ENCODE data around the gene DNMT3A. TPM values are rescaled to one million over a fixed set of nuclear protein-coding genes. Genes with fewer than 3 reads are reported as not detected.

DNMT3A gene
- total and polyA plus RNA-seq, 8 donors, result 3.4 to 47.4 (median 15.8) TPM

- peak overlapping the region in 2 of 5 donors; percentile 87 to 90 for H3K27ac ChIP-seq
Observed at GRCh38 chr2:25250331-25251070, 91.2 kb downstream of the DNMT3A start.

GRCh38 chr2:25249785-25250184, 91.9 kb downstream of the DNMT3A start:
- peaks cover 33 to 40% (median 37%) of the 10 kb centered on the region in 4 donors for H3K36me3 ChIP-seq
- 95 to 98% (median 96%) methylated on average over 4 of the region's 4 CpGs for WGBS, 5 donors
- H3K9me3 ChIP-seq, result no peaks in the 10 kb centered on the region
- intact Hi-C loops (cut with DNase I; ENCODE audit: low total_unique reads), result no loop called here
- H3K27me3 ChIP-seq, result no peaks in the 10 kb centered on the region
- H3K27ac ChIP-seq, result no peak overlapping the region
- no peak for DNase-seq
- H3K4me1 ChIP-seq, result peaks cover 15 to 37% (median 30%) of the 10 kb centered on the region in 4 donors
- no peak for TF ChIP-seq EP300 (IDR thresholded peaks at IDR 0.05)
- no peak for TF ChIP-seq POLR2AphosphoS5 (IDR thresholded peaks at IDR 0.05)
- TF ChIP-seq, protein P1, sequence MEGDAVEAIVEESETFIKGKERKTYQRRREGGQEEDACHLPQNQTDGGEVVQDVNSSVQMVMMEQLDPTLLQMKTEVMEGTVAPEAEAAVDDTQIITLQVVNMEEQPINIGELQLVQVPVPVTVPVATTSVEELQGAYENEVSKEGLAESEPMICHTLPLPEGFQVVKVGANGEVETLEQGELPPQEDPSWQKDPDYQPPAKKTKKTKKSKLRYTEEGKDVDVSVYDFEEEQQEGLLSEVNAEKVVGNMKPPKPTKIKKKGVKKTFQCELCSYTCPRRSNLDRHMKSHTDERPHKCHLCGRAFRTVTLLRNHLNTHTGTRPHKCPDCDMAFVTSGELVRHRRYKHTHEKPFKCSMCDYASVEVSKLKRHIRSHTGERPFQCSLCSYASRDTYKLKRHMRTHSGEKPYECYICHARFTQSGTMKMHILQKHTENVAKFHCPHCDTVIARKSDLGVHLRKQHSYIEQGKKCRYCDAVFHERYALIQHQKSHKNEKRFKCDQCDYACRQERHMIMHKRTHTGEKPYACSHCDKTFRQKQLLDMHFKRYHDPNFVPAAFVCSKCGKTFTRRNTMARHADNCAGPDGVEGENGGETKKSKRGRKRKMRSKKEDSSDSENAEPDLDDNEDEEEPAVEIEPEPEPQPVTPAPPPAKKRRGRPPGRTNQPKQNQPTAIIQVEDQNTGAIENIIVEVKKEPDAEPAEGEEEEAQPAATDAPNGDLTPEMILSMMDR (IDR thresholded peaks at IDR 0.05), result no peak
- TF ChIP-seq POLR2A (IDR thresholded peaks at IDR 0.05), result no peak
- H3K4me3 ChIP-seq, result no peak overlapping the region

More at GRCh38 chr2:25250331-25251070, 91.2 kb downstream of the DNMT3A start:
- DNase-seq, result peak in 1 of 2 donors; percentile 63
- Histone ChIP-seq H3K4me3 (peak overlapping the region in 2 of 4 donors; percentile 62 to 71), H3K9me3 (no peaks in the 10 kb centered on the region), H3K36me3 (peaks cover 26 to 40% (median 31%) of the 10 kb centered on the region in 4 donors), H3K4me1 (peaks cover 15 to 37% (median 30%) of the 10 kb centered on the region in 4 donors), H3K27me3 (no peaks in the 10 kb centered on the region)
- 66 to 80% (median 73%) methylated on average over 24 to 28 of the region's 28 CpGs for WGBS, 5 donors
- intact Hi-C loops (cut with DNase I; ENCODE audit: low total_unique reads), result no loop called here
- no peak for TF ChIP-seq POLR2A (IDR thresholded peaks at IDR 0.05)
- TF ChIP-seq EP300 (IDR thresholded peaks at IDR 0.05), result no peak
- no peak for TF ChIP-seq POLR2AphosphoS5 (IDR thresholded peaks at IDR 0.05)
- TF ChIP-seq, protein P1 (IDR thresholded peaks at IDR 0.05), result no peak

DNA sequence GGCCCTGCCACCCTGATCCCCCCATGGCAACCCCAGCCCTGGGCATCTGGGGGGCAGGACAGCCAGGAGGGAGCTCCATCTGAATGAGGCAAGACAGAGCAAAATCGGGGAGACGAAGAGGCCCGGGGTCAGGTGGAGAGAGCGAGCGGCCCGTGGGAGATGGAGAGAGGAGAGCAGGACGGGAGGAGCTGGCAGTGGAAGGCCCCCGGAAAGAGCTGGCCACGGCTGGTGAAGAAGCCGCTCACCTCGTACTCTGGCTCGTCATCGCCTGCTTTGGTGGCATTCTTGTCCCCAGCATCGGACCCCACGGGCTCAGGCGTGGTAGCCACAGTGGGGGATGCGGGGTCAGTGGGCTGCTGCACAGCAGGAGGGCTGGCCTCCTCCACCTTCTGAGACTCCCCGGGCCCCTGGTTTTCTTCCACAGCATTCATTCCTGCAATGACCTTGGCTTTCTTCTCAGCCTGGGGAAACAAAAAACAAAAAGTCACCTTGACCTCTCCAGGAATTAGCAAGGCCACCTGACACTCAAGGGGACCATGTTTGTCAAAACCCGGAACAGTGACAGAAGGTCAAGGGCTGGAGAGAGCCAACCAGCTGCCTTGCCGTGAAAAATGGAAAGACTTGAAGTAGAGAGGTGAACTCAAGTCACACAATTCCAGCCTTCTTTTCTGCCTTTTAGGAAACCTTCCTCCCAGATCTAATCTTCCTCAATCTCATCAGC, 93.8 kb downstream of the DNMT3A start:
- no peaks in the 10 kb centered on the region for H3K9me3 ChIP-seq
- H3K27ac ChIP-seq, result peak overlapping the region in 1 of 5 donors; percentile 19
- H3K4me3 ChIP-seq, result no peak overlapping the region
- intact Hi-C loops (cut with DNase I; ENCODE audit: low total_unique reads), result no loop called here
- H3K36me3 ChIP-seq, result peaks cover 49 to 56% (median 54%) of the 10 kb centered on the region in 4 donors
- H3K27me3 ChIP-seq, result no peaks in the 10 kb centered on the region
- no peak for DNase-seq
- peaks cover 13 to 30% (median 26%) of the 10 kb centered on the region in 4 donors for H3K4me1 ChIP-seq
- WGBS, 5 donors, result 87 to 93% (median 90%) methylated on average over 18 to 20 of the region's 20 CpGs
- TF ChIP-seq POLR2A (IDR thresholded peaks at IDR 0.05) (no peak), POLR2AphosphoS5 (IDR thresholded peaks at IDR 0.05) (no peak), EP300 (IDR thresholded peaks at IDR 0.05) (no peak)
- TF ChIP-seq, protein P1 (IDR thresholded peaks at IDR 0.05), result no peak

DNA sequence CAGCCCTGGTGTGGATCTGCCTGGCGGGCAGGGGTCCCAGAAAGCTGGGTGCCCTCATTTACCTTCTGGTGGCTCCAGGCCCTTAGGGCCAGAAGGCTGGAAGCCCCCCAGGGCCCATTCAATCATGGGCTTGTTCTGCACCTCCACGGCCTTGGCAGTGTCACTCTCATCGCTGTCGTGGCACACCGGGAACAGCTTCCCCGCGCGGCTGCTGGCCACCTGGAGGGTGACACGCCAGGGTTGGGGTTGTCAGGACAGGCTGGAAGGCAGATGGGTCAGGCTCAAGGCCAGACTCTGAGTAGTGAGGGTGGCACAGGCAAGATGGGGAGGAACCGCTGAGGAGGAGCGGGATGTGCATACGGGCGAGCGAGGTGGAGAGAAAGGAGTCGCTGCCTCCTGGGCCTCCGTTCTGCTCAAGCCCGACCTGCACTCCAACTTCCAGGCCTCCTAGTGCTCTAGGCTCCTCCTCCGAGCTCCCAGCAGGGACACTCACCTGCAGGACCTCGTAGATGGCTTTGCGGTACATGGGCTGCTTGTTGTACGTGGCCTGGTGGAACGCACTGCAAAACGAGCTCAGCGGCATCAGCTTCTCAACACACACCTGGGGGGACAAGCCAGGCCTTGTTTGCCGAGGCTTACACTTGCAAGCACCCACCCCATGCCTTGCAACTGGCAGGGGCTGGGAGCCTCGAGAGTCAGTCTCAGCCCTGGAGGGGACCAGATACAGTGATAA, 95.0 kb downstream of the DNMT3A start:
- Histone ChIP-seq H3K27ac (no peak overlapping the region), H3K9me3 (no peaks in the 10 kb centered on the region), H3K4me1 (peaks cover 7 to 18% (median 15%) of the 10 kb centered on the region in 4 donors), H3K36me3 (peaks cover 51 to 68% (median 66%) of the 10 kb centered on the region in 4 donors), H3K27me3 (no peaks in the 10 kb centered on the region), H3K4me3 (no peak overlapping the region)
- no peak for DNase-seq
- TF ChIP-seq POLR2A (IDR thresholded peaks at IDR 0.05) (no peak), POLR2AphosphoS5 (IDR thresholded peaks at IDR 0.05) (no peak), EP300 (IDR thresholded peaks at IDR 0.05) (no peak)
- intact Hi-C loops (cut with DNase I; ENCODE audit: low total_unique reads), result no loop called here
- 90 to 96% (median 94%) methylated on average over 26 of the region's 26 CpGs for WGBS, 5 donors

Measured in stomach (tissue), 9 donors.